ENCODE data around the gene SYNE2.
"Not testable (repeated sequence)": the region's sequence is repeated elsewhere in the genome, so short reads cannot be mapped to it uniquely, and the experiment has no call there.

- not testable (repeated sequence) for TF ChIP-seq CTCF (IDR thresholded peaks at IDR 0.05; ENCODE audit: insufficient read depth, low read length); POLR2AphosphoS5 (IDR thresholded peaks at IDR 0.05; ENCODE audit: low read depth)
Observed at GRCh38 chr14:63811692-63812091, 41.1 kb upstream of the SYNE2 start.

All from HL-60 (cell line).